HepG2 (cell line): ENCODE results near the gene FOXR1. TPM values are rescaled to one million over a fixed set of nuclear protein-coding genes. Genes with fewer than 3 reads are reported as not detected.
A peak's percentile ranks its signal among the peaks of the same experiment; 100 is the strongest.

ENCODE experiments used
- ARNTL ChIP-seq: sonication (generic); formaldehyde crosslinking; IDR thresholded peaks from 2 replicates; pipeline ENCODE4 v1.4.0; 2020; ENCODE audit warnings: mild to moderate bottlenecking, missing genetic modification reagents
- ATF3 ChIP-seq: sonication (generic); formaldehyde crosslinking; IDR thresholded peaks from 2 replicates; pipeline ENCODE4 v1.4.0; 2020; ENCODE audit warnings: missing genetic modification reagents
- ATF6 ChIP-seq: sonication (generic); formaldehyde crosslinking; conservative IDR thresholded peaks from 2 replicates; pipeline ENCODE4 v1.4.0; 2020; ENCODE audit warnings: missing genetic modification reagents
- GABPB1 ChIP-seq: IDR thresholded peaks from 2 replicates; pipeline ENCODE4 v1.6.1; 2016; ENCODE audit warnings: mild to moderate bottlenecking, missing genetic modification reagents, moderate library complexity, missing compliant biosample characterization
- IKZF5 ChIP-seq: IDR thresholded peaks from 2 replicates; pipeline ENCODE4 v1.6.1; 2018; ENCODE audit warnings: missing genetic modification reagents, mild to moderate bottlenecking, missing compliant biosample characterization
- IRF2 ChIP-seq: IDR thresholded peaks from 2 replicates; pipeline ENCODE4 v1.6.1; 2018; ENCODE audit warnings: missing genetic modification reagents, missing compliant biosample characterization
- MATR3 ChIP-seq: sonication (generic); formaldehyde crosslinking; IDR thresholded peaks from 2 replicates; pipeline ENCODE4 v1.4.0; 2020; ENCODE audit warnings: missing genetic modification reagents
- MEIS2 ChIP-seq: sonication (generic); formaldehyde crosslinking; IDR thresholded peaks from 2 replicates; pipeline ENCODE4 v1.9.0; 2021; ENCODE audit warnings: mild to moderate bottlenecking, missing genetic modification reagents
- MTF1 ChIP-seq: sonication (generic); formaldehyde crosslinking; IDR thresholded peaks from 2 replicates; pipeline ENCODE4 v1.5.0; 2020; ENCODE audit warnings: missing genetic modification reagents
- SNAPC5 ChIP-seq: sonication (generic); formaldehyde crosslinking; IDR thresholded peaks from 2 replicates; pipeline ENCODE4 v1.8.1; 2023; ENCODE audit warnings: mild to moderate bottlenecking, missing genetic modification reagents, borderline replicate concordance
- SP5 ChIP-seq: IDR thresholded peaks from 2 replicates; pipeline ENCODE4 v1.6.1; 2016; ENCODE audit warnings: low read depth, borderline replicate concordance
- SPEN ChIP-seq: sonication (generic); formaldehyde crosslinking; IDR thresholded peaks from 2 replicates; pipeline ENCODE4 v1.5.1; 2020; ENCODE audit warnings: low read depth, mild to moderate bottlenecking, missing genetic modification reagents
- SUZ12 ChIP-seq: fragments of 150-350 bp; IDR thresholded peaks from 2 replicates; pipeline ENCODE4 v1.6.1; 2014; ENCODE audit warnings: low read depth, low read length
- SYNCRIP ChIP-seq: fragments of 200-400 bp; formaldehyde crosslinking; IDR thresholded peaks from 2 replicates; pipeline ENCODE4 v1.6.1; 2018; ENCODE audit warnings: mild to moderate bottlenecking, low read depth, low read length; ENCODE audit not compliant: insufficient read depth
- THYN1 ChIP-seq: sonication (generic); formaldehyde crosslinking; IDR thresholded peaks from 2 replicates; pipeline ENCODE4 v1.8.1; 2023; ENCODE audit warnings: low read depth, mild to moderate bottlenecking, moderate library complexity, missing genetic modification reagents, borderline replicate concordance
- ZBTB44 ChIP-seq: sonication (generic); formaldehyde crosslinking; IDR thresholded peaks from 2 replicates; pipeline ENCODE4 v1.4.0; 2020; ENCODE audit warnings: missing genetic modification reagents
- ZFX ChIP-seq: sonication (generic); formaldehyde crosslinking; IDR thresholded peaks from 2 replicates; pipeline ENCODE4 v1.4.0; 2020; ENCODE audit warnings: mild to moderate bottlenecking, low read depth, missing genetic modification reagents, moderate library complexity
- ZKSCAN1 ChIP-seq: fragments of 150-350 bp; IDR thresholded peaks from 2 replicates; pipeline ENCODE4 v1.6.1; 2014; ENCODE audit warnings: low read length
- ZNF121 ChIP-seq: sonication (generic); formaldehyde crosslinking; IDR thresholded peaks from 2 replicates; pipeline ENCODE4 v1.5.0; 2020; ENCODE audit warnings: mild to moderate bottlenecking, missing genetic modification reagents
- ZNF224 ChIP-seq: sonication (generic); formaldehyde crosslinking; IDR thresholded peaks from 2 replicates; pipeline ENCODE4 v1.5.0; 2020; ENCODE audit warnings: mild to moderate bottlenecking, missing genetic modification reagents
- ZNF431 ChIP-seq: sonication (generic); formaldehyde crosslinking; IDR thresholded peaks from 2 replicates; pipeline ENCODE4 v1.9.0; 2022; ENCODE audit warnings: missing genetic modification reagents, low read depth, mild to moderate bottlenecking, borderline replicate concordance
- ZNF550 ChIP-seq: sonication (generic); formaldehyde crosslinking; IDR thresholded peaks from 2 replicates; pipeline ENCODE4 v1.4.0; 2020; ENCODE audit warnings: mild to moderate bottlenecking, missing genetic modification reagents, borderline replicate concordance
- ZNF776 ChIP-seq: sonication (generic); formaldehyde crosslinking; IDR thresholded peaks from 2 replicates; pipeline ENCODE4 v1.4.0; 2020; ENCODE audit warnings: mild to moderate bottlenecking, missing genetic modification reagents
- ZNF790 ChIP-seq: sonication (generic); formaldehyde crosslinking; IDR thresholded peaks from 2 replicates; pipeline ENCODE4 v1.8.0; 2022; ENCODE audit warnings: missing genetic modification reagents, mild to moderate bottlenecking, borderline replicate concordance
- ZNF878 ChIP-seq: sonication (generic); formaldehyde crosslinking; IDR thresholded peaks from 2 replicates; pipeline ENCODE4 v1.8.1; 2023; ENCODE audit warnings: mild to moderate bottlenecking, missing genetic modification reagents, moderate library complexity
- polyA plus RNA-seq, 8 experiments: library from polyadenylated mRNA; depleted of rRNA in 3 of 8; stranded (reverse) in 7 of 8; unstranded in 1 of 8; fragments of >200 nt; fragmentation: Illumina TruSeq in 4 of 8; extraction: Trizol in 4 of 8; gene quantifications; 2 replicates each; pipeline versions ENCODE4 v1.2.1 to v1.2.3, GENCODE V29; 2011 to 2016; ENCODE audit warnings: low read depth in 4 of 8, missing spikeins in 1 of 8, mixed read lengths in 1 of 8; ENCODE audit not compliant: insufficient read depth in 1 of 8
- total RNA-seq, 5 experiments: library from RNA; depleted of rRNA; stranded (reverse); fragments of >200 nt; fragmentation: Illumina TruSeq; extraction: Trizol; gene quantifications; 2 replicates each; pipeline ENCODE4 v1.2.3, GENCODE V29; 2016; ENCODE audit warnings: low read depth in 1 of 5

FOXR1 gene
- total and polyA plus RNA-seq, 2 of the 13 experiments (the other 11 are each of a cell fraction or from before 2014, with no cell fraction given), result not detected

- TF ChIP-seq MEIS2 (CRISPR knock-in tag), result peak; percentile 70; the same call in 1 of the 2 replicates
- no peak for TF ChIP-seq ZNF550 (CRISPR knock-in tag)
- TF ChIP-seq ZNF776 (CRISPR knock-in tag), result no peak; the same call in 1 of the 2 replicates
- peak; percentile 89; the same call in 1 of the 2 replicates for TF ChIP-seq ATF6 (CRISPR knock-in tag)
- peak; percentile 69 for TF ChIP-seq SPEN (CRISPR knock-in tag)
- TF ChIP-seq THYN1 (CRISPR knock-in tag), result no peak
- TF ChIP-seq GABPB1 (CRISPR knock-in tag), result peak; percentile 77
- peak; percentile 81; the same call in 1 of the 2 replicates for TF ChIP-seq IKZF5
- TF ChIP-seq ARNTL (CRISPR knock-in tag), result peak; percentile 56; the same call in 1 of the 2 replicates
- no peak for TF ChIP-seq SYNCRIP
- TF ChIP-seq ZNF878 (CRISPR knock-in tag), result peak; percentile 84; the same call in 1 of the 2 replicates
- peak; percentile 75; the same call in 1 of the 2 replicates for TF ChIP-seq ZBTB44 (CRISPR knock-in tag)
- TF ChIP-seq ZNF121 (CRISPR knock-in tag), result peak; percentile 35; the same call in 1 of the 2 replicates
- 0 out of 2 replicates have a peak, but pooled peaks have one; percentile 50 for TF ChIP-seq MTF1 (CRISPR knock-in tag)
- no peak for TF ChIP-seq SNAPC5 (CRISPR knock-in tag)
- peak; percentile 36; the same call in 1 of the 2 replicates for TF ChIP-seq ATF3 (CRISPR knock-in tag)
- no peak for TF ChIP-seq ZKSCAN1
- TF ChIP-seq ZNF790 (CRISPR knock-in tag), result no peak
- peak; percentile 90; the same call in 1 of the 2 replicates for TF ChIP-seq IRF2 (CRISPR knock-in tag)
- no peak; the same call in 1 of the 2 replicates for TF ChIP-seq ZFX (CRISPR knock-in tag)
- no peak for TF ChIP-seq ZNF431 (CRISPR knock-in tag)
- no peak for TF ChIP-seq MATR3
- TF ChIP-seq SUZ12, result no peak
- TF ChIP-seq ZNF224, result 0 out of 2 replicates have a peak, but pooled peaks have one; percentile 42
- peak; percentile 86; the same call in 1 of the 2 replicates for TF ChIP-seq SP5 (CRISPR knock-in tag)
These were observed 58.9 kb downstream of the FOXR1 start, which contains the start of gene SLC37A4 (continued) for GRCh38 chr11:119030329-119031047.
